ENCODE data around the gene E2F1.

- TF ChIP-seq, protein P1, sequence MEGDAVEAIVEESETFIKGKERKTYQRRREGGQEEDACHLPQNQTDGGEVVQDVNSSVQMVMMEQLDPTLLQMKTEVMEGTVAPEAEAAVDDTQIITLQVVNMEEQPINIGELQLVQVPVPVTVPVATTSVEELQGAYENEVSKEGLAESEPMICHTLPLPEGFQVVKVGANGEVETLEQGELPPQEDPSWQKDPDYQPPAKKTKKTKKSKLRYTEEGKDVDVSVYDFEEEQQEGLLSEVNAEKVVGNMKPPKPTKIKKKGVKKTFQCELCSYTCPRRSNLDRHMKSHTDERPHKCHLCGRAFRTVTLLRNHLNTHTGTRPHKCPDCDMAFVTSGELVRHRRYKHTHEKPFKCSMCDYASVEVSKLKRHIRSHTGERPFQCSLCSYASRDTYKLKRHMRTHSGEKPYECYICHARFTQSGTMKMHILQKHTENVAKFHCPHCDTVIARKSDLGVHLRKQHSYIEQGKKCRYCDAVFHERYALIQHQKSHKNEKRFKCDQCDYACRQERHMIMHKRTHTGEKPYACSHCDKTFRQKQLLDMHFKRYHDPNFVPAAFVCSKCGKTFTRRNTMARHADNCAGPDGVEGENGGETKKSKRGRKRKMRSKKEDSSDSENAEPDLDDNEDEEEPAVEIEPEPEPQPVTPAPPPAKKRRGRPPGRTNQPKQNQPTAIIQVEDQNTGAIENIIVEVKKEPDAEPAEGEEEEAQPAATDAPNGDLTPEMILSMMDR (IDR thresholded peaks at IDR 0.05): no peak
- TF ChIP-seq, protein P2, sequence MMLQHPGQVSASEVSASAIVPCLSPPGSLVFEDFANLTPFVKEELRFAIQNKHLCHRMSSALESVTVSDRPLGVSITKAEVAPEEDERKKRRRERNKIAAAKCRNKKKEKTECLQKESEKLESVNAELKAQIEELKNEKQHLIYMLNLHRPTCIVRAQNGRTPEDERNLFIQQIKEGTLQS (CRISPR knock-in tag; conservative IDR thresholded peaks at IDR 0.05): no peak
- no peak for TF ChIP-seq JUN (CRISPR knock-in tag; IDR thresholded peaks at IDR 0.05)
- TF ChIP-seq, protein P3, sequence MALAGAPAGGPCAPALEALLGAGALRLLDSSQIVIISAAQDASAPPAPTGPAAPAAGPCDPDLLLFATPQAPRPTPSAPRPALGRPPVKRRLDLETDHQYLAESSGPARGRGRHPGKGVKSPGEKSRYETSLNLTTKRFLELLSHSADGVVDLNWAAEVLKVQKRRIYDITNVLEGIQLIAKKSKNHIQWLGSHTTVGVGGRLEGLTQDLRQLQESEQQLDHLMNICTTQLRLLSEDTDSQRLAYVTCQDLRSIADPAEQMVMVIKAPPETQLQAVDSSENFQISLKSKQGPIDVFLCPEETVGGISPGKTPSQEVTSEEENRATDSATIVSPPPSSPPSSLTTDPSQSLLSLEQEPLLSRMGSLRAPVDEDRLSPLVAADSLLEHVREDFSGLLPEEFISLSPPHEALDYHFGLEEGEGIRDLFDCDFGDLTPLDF (CRISPR knock-in tag; IDR thresholded peaks at IDR 0.05): no peak
- no peak for TF ChIP-seq MLX (CRISPR knock-in tag; IDR thresholded peaks at IDR 0.05)
These were observed 8.0 kb downstream of the E2F1 start for GRCh38 chr20:33677991-33678702.

Data from WTC11 (cell line).